NOMO-1 (cell line): ENCODE measurements around the gene SPTB.
A peak's percentile ranks its signal among the peaks of the same experiment; 100 is the strongest.

Experiments
- DNase-seq, 2 experiments: peaks; one replicate each; lab custom pipeline; 2025; ENCODE audit not compliant: unreplicated experiment in 2 of 2; lab: John Stamatoyannopoulos, UW

SPTB gene

GRCh38 chr14:64701660-64702059, 178.0 kb downstream of the SPTB start:
- DNase-seq, result no peak

GRCh38 chr14:64700894-64701293, 178.8 kb downstream of the SPTB start:
- no peak for DNase-seq

- DNase-seq, result no peak
Observed at GRCh38 chr14:64700290-64700689, 179.4 kb downstream of the SPTB start.

GRCh38 chr14:64698903-64699302, 180.8 kb downstream of the SPTB start:
- DNase-seq, result peak; percentile 64 to 93

- no peak for DNase-seq
Observed at GRCh38 chr14:64696355-64696857, 183.3 kb downstream of the SPTB start.
